HFF-Myc (cell line): ENCODE measurements around the gene BOD1L1.

Source experiments
- DNase-seq: peaks from one replicate; pipeline ENCODE4 v3.0.0-alpha.2; 2011; ENCODE audit warnings: low read depth; ENCODE audit errors: extremely low read depth
- H3K4me3 ChIP-seq: replicated peaks from 2 replicates; pipeline ENCODE4 v1.5.1; 2011; ENCODE audit warnings: low read depth, mild to moderate bottlenecking, control low read depth, low read length
- TF ChIP-seq, protein P1 (sequence below): IDR thresholded peaks from 2 replicates; pipeline ENCODE4 v1.5.1; 2012; ENCODE audit warnings: mild to moderate bottlenecking, low read depth, low read length, control low read depth; ENCODE audit errors: missing control alignments

The BOD1L1 gene

GRCh38 chr4:13536607-13537006 lies 90.9 kb downstream of the BOD1L1 start:
- no peak for DNase-seq
- no peak overlapping the region for H3K4me3 ChIP-seq

DNA sequence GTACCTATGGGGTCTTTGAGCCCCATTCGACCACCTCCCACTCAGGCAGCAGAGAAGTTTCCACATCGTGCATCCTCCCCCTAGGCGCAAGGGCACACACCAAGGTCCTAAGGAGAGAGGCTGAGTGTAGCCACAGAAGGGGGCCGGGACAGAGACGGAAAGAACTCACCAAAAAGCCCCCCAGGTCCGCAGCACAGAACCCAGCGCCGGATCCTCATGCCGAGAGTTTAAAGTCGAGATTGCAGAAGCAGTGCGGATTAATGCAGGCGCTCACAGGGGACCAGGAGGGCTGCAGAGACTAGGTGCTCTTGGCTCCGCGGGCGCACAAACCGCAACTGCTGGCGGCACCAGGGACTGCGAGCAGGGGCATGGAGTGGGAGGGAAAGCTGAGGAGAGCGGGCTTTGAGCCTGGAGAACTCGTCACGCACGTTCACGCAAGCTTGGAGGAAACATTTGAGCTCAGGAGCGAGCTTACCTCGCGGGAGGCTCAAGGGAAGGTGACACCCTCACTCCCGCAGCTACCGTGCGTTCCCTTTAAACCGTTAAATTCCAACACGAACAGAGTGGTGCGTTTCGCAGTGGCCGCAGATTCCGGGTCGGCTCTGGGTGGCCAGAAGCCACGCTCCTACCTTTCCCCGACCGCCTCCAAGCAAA lies 91.7 kb downstream of the BOD1L1 start:
- no peak overlapping the region for H3K4me3 ChIP-seq
- TF ChIP-seq, protein P1, sequence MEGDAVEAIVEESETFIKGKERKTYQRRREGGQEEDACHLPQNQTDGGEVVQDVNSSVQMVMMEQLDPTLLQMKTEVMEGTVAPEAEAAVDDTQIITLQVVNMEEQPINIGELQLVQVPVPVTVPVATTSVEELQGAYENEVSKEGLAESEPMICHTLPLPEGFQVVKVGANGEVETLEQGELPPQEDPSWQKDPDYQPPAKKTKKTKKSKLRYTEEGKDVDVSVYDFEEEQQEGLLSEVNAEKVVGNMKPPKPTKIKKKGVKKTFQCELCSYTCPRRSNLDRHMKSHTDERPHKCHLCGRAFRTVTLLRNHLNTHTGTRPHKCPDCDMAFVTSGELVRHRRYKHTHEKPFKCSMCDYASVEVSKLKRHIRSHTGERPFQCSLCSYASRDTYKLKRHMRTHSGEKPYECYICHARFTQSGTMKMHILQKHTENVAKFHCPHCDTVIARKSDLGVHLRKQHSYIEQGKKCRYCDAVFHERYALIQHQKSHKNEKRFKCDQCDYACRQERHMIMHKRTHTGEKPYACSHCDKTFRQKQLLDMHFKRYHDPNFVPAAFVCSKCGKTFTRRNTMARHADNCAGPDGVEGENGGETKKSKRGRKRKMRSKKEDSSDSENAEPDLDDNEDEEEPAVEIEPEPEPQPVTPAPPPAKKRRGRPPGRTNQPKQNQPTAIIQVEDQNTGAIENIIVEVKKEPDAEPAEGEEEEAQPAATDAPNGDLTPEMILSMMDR, result no peak
- no peak for DNase-seq

More at GRCh38 chr4:13536607-13537006, 90.9 kb downstream of the BOD1L1 start:
- TF ChIP-seq, protein P1, result no peak

DNA sequence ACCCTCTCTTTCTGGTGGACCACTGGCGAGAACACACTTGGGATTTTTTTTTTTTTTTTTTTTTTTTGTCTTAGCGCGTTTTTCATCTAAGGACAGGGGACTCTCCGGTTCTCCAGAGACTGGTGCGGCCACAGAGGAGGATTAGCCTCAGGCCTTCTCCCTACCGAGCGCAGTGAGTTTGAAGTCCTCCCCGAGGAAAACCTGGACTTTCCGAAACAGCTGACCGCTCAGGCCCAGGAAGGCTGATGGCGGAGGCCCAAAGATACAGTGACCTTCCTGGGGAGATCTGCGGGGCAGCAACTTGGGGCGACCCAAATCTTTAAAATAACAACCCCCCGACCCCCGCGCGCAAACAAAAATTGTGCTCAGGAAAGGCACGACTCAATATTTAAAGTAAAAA lies 92.4 kb downstream of the BOD1L1 start:
- TF ChIP-seq, protein P1, result no peak
- H3K4me3 ChIP-seq, result no peak overlapping the region
- DNase-seq, result no peak

GRCh38 chr4:13534344-13535063 lies 93.0 kb downstream of the BOD1L1 start:
- TF ChIP-seq, protein P1, result no peak
- no peak for DNase-seq
- H3K4me3 ChIP-seq, result no peak overlapping the region

DNA sequence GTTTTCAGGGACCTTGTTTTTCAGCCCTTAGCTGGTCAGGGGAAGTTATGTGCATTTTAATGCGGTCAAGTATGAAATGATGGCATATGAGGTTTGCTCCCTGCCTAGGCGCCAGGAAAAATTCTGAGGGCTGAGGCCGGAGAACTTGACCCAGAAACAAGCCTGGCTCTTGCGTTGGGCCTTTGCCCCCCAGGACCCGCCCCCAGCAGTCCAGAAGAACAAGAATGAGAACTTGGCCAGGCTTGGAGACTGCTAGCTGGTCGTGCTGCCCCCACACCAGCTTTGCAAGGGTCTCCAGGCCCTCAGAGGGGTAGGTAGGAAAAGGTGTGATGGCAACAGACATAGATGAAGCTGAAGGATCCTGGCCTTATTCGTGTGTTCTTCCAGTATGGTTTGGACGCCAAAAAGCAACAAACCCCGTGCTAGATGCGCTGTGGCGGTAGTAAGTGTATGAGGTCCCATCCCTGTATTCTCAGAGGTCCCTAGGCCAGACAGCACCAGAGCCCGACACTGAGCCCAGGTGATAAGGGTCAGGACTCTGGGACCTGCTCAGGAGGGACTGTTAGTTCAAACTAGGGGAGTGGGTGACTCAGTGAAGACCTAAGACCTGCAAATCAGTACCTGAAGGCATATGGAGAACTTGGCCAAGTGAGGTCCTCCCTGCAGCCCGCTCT lies 93.7 kb downstream of the BOD1L1 start:
- TF ChIP-seq, protein P1, result no peak
- no peak for DNase-seq

GRCh38 chr4:13531625-13531998 lies 95.9 kb downstream of the BOD1L1 start:
- no peak for DNase-seq
- TF ChIP-seq, protein P1, result no peak
- no peak overlapping the region for H3K4me3 ChIP-seq

More for the DNA sequence above, 93.7 kb downstream of the BOD1L1 start:
- H3K4me3 ChIP-seq, result no peak overlapping the region
